ENCODE results near the gene TRIM66. TPM values are rescaled to one million over a fixed set of nuclear protein-coding genes. Genes with fewer than 3 reads are reported as not detected.

The TRIM66 gene
- total RNA-seq = 10 to 100 TPM; 10.2 to 18.1 TPM

- peak; percentile 21 for TF ChIP-seq CTCF (IDR thresholded peaks at IDR 0.05)
- H3K4me1 ChIP-seq (ENCODE audit: control insufficient read depth in 1 of 2, low read depth in 2 of 2) = peaks cover 6 to 24% of the 10 kb centered on the region in 2 donors
- no peaks in the 10 kb centered on the region for H3K27me3 ChIP-seq (replicated peaks; ENCODE audit: insufficient read depth)
- peaks cover 27% of the 10 kb centered on the region for H3K36me3 ChIP-seq
- H3K4me3 ChIP-seq = peak within 1 kb of the TSS; percentile 72
- ATAC-seq (ENCODE audit: insufficient number of reproducible peaks, low FRiP score, low read depth) (peak; percentile 95), DNase-seq (ENCODE audit: low spot score) (peak; percentile 85)
- peak within 1 kb of the TSS; percentile 95 to 97 for H3K27ac ChIP-seq
- no peaks in the 10 kb centered on the region for H3K9me3 ChIP-seq
Measured at GRCh38 chr11:8682303-8683114, at the start of gene TRIM66, which contains the start of gene RPL27A. TRIM66 (minus strand) TSS chr11:8682665; CDS start chr11:8672274, 10,391 bp downstream. RPL27A (plus strand) TSS chr11:8682792; CDS start chr11:8682814, 22 bp downstream.

GRCh38 chr11:8731647-8732323 is 49.3 kb upstream of the TRIM66 start:
- no peaks in the 10 kb centered on the region for H3K9me3 ChIP-seq
- no peak overlapping the region for H3K4me3 ChIP-seq
- peaks cover 5% of the 10 kb centered on the region for H3K36me3 ChIP-seq
- DNase-seq (ENCODE audit: low spot score) (no peak), ATAC-seq (ENCODE audit: insufficient number of reproducible peaks, low FRiP score, low read depth) (no peak)
- H3K27ac ChIP-seq = peak overlapping the region; percentile 68 to 75
- TF ChIP-seq CTCF (IDR thresholded peaks at IDR 0.05) = no peak
- no peaks in the 10 kb centered on the region for H3K27me3 ChIP-seq (replicated peaks; ENCODE audit: insufficient read depth)
- peaks cover 28 to 68% of the 10 kb centered on the region in 2 donors for H3K4me1 ChIP-seq (ENCODE audit: control insufficient read depth in 1 of 2, low read depth in 2 of 2)

- peak overlapping the region in 1 of 2 donors; percentile 75 for H3K27ac ChIP-seq
- no peaks in the 10 kb centered on the region for H3K27me3 ChIP-seq (replicated peaks; ENCODE audit: insufficient read depth)
- H3K4me3 ChIP-seq = no peak overlapping the region
- peaks cover 5% of the 10 kb centered on the region for H3K36me3 ChIP-seq
- H3K4me1 ChIP-seq (ENCODE audit: control insufficient read depth in 1 of 2, low read depth in 2 of 2) = peaks cover 32 to 69% of the 10 kb centered on the region in 2 donors
- H3K9me3 ChIP-seq = no peaks in the 10 kb centered on the region
- no peak for TF ChIP-seq CTCF (IDR thresholded peaks at IDR 0.05)
- ATAC-seq (ENCODE audit: insufficient number of reproducible peaks, low FRiP score, low read depth) (no peak), DNase-seq (ENCODE audit: low spot score) (no peak)
Measured at GRCh38 chr11:8730697-8731020, 48.2 kb upstream of the TRIM66 start.

DNA sequence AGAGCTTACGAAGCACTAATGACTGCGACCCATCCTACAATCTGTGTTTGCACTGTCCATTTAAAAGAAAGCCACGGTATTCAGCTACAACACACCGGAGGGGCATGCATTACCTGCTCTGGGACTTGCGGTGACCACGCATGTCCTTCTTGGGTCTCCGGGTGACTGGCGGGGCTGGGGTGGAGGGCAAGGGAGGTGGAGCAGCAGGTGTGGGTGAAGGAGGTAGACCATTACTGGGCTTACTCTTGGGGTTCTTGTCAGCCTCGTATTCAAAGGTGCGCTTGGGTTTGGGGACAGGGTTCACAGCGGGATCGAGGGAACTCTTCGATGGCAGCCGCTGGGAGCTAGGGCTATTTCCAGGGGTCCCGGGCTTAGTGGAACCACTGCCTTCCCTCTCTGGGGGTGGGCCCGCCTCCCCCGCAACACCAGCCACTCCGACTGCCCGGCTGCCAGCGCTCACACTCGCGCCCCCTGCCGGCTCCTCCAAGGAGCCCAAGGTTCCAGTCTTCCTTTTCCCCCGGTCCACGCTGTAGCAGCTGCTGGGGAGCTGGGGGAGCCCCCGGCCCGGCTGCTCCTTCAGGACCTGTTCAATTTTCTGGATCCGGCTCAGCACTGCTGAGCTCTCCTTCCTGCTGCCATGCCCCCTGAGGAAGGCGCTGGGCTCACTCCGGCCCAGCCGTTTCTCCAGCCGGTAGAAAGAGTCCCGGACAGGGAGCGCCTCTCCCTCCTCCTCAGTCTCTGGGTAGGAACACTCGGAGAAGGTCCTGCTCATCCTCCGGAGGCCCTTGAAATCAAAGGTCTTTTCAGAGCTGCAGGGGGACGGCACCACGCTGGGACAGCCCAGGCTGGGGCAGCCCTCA is 47.6 kb upstream of the TRIM66 start:
- no peak for DNase-seq (ENCODE audit: low spot score)
- ATAC-seq (ENCODE audit: insufficient number of reproducible peaks, low FRiP score, low read depth) = no peak
- Histone ChIP-seq H3K4me1 (ENCODE audit: control insufficient read depth in 1 of 2, low read depth in 2 of 2) (peaks cover 32 to 69% of the 10 kb centered on the region in 2 donors), H3K36me3 (peaks cover 5% of the 10 kb centered on the region), H3K27me3 (replicated peaks; ENCODE audit: insufficient read depth) (no peaks in the 10 kb centered on the region), H3K9me3 (no peaks in the 10 kb centered on the region), H3K4me3 (no peak overlapping the region), H3K27ac (no peak overlapping the region)
- TF ChIP-seq CTCF (IDR thresholded peaks at IDR 0.05) = no peak

All from thoracic aorta (tissue), 2 donors.